Breast epithelium (tissue), 3 donors: Measurements from ENCODE around the gene PRKG1.

ENCODE experiments used
- CTCF ChIP-seq, 3 donors: fragments of 450-650 bp; IDR thresholded peaks; one replicate each; pipeline ENCODE4 v1.5.1; 2016 to 2017; ENCODE audit warnings: antibody characterized with exemption in 3 of 3, mild to moderate bottlenecking in 3 of 3, moderate library complexity in 3 of 3
- POLR2A ChIP-seq: fragments of 450-650 bp; IDR thresholded peaks from one replicate; pipeline ENCODE4 v1.6.1; 2016; ENCODE audit warnings: antibody characterized with exemption, mild to moderate bottlenecking, moderate library complexity
- POLR2AphosphoS5 ChIP-seq, 3 donors: sonication (generic); formaldehyde crosslinking; IDR thresholded peaks; one replicate each; pipeline ENCODE4 v1.6.1; 2017; ENCODE audit warnings: antibody characterized with exemption in 3 of 3

GRCh38 chr10:51083356-51083853, 9.1 kb downstream of the PRKG1 start:
- TF ChIP-seq CTCF (IDR thresholded peaks at IDR 0.05) (no peak), POLR2A (no peak), POLR2AphosphoS5 (IDR thresholded peaks at IDR 0.05) (no peak)
